ENCODE measurements around the gene VTI1A.
A peak's percentile ranks its signal among the peaks of the same experiment; 100 is the strongest.
"Not testable (repeated sequence)": the region's sequence is repeated elsewhere in the genome, so short reads cannot be mapped to it uniquely, and the experiment has no call there.

Gene VTI1A

GRCh38 chr10:112446855-112447619 is at the start of gene VTI1A, which contains the start of gene ZDHHC6:
TSS of gene VTI1A (plus strand) at chr10:112447215. CDS start at chr10:112447374, 159 bp downstream.
TSS of gene ZDHHC6 (minus strand) at chr10:112446914. CDS start at chr10:112445436, 1,478 bp downstream.
- Histone ChIP-seq H2AFZ (ENCODE audit: low read depth, low read length) (peak within 1 kb of the TSS; percentile 79), H3K36me3 (ENCODE audit: insufficient read depth, low read length) (peaks cover 21% of the 10 kb centered on the region), H3K4me1 (ENCODE audit: insufficient read depth, low read length) (peaks cover 18% of the 10 kb centered on the region), H3K4me3 (ENCODE audit: low read length) (peak within 1 kb of the TSS; percentile 69), H3K27me3 (ENCODE audit: insufficient read depth, low read length) (no peaks in the 10 kb centered on the region), H3K9me3 (ENCODE audit: low read length) (no peaks in the 10 kb centered on the region)

GRCh38 chr10:112397592-112397991 is 49.4 kb upstream of the VTI1A start:
- H3K36me3 ChIP-seq (ENCODE audit: insufficient read depth, low read length): no peaks in the 10 kb centered on the region
- H3K4me1 ChIP-seq (ENCODE audit: insufficient read depth, low read length): no peaks in the 10 kb centered on the region
- no peak overlapping the region for H3K4me3 ChIP-seq (ENCODE audit: low read length)

GRCh38 chr10:112402917-112403316 is 44.1 kb upstream of the VTI1A start:
- Histone ChIP-seq H3K36me3 (ENCODE audit: insufficient read depth, low read length) (no peaks in the 10 kb centered on the region), H3K9me3 (ENCODE audit: low read length) (no peaks in the 10 kb centered on the region), H3K4me3 (ENCODE audit: low read length) (no peak overlapping the region), H3K4me1 (ENCODE audit: insufficient read depth, low read length) (no peaks in the 10 kb centered on the region), H3K27me3 (ENCODE audit: insufficient read depth, low read length) (no peaks in the 10 kb centered on the region), H2AFZ (ENCODE audit: low read depth, low read length) (no peak overlapping the region)

More at GRCh38 chr10:112397592-112397991, 49.4 kb upstream of the VTI1A start:
- H3K27me3 ChIP-seq (ENCODE audit: insufficient read depth, low read length): no peaks in the 10 kb centered on the region
- no peak overlapping the region for H2AFZ ChIP-seq (ENCODE audit: low read depth, low read length)
- no peaks in the 10 kb centered on the region for H3K9me3 ChIP-seq (ENCODE audit: low read length)

GRCh38 chr10:112404617-112405016 is 42.4 kb upstream of the VTI1A start:
- no peak overlapping the region for H2AFZ ChIP-seq (ENCODE audit: low read depth, low read length)
- H3K4me3 ChIP-seq (ENCODE audit: low read length): no peak overlapping the region
- H3K36me3 ChIP-seq (ENCODE audit: insufficient read depth, low read length): no peaks in the 10 kb centered on the region
- H3K9me3 ChIP-seq (ENCODE audit: low read length): no peaks in the 10 kb centered on the region
- H3K4me1 ChIP-seq (ENCODE audit: insufficient read depth, low read length): no peaks in the 10 kb centered on the region
- H3K27me3 ChIP-seq (ENCODE audit: insufficient read depth, low read length): no peaks in the 10 kb centered on the region

- H3K27me3 ChIP-seq (ENCODE audit: insufficient read depth, low read length); H3K9me3 ChIP-seq (ENCODE audit: low read length); H2AFZ ChIP-seq (ENCODE audit: low read depth, low read length); H3K36me3 ChIP-seq (ENCODE audit: insufficient read depth, low read length); H3K4me1 ChIP-seq (ENCODE audit: insufficient read depth, low read length); H3K4me3 ChIP-seq (ENCODE audit: low read length): not testable (repeated sequence)
Measured at GRCh38 chr10:112406806-112407205, 40.2 kb upstream of the VTI1A start.

- no peaks in the 10 kb centered on the region for H3K4me1 ChIP-seq (ENCODE audit: insufficient read depth, low read length)
- no peaks in the 10 kb centered on the region for H3K9me3 ChIP-seq (ENCODE audit: low read length)
- H3K36me3 ChIP-seq (ENCODE audit: insufficient read depth, low read length): no peaks in the 10 kb centered on the region
- no peak overlapping the region for H3K4me3 ChIP-seq (ENCODE audit: low read length)
- no peak overlapping the region for H2AFZ ChIP-seq (ENCODE audit: low read depth, low read length)
- H3K27me3 ChIP-seq (ENCODE audit: insufficient read depth, low read length): no peaks in the 10 kb centered on the region
Measured at GRCh38 chr10:112407696-112408095, 39.3 kb upstream of the VTI1A start.

GRCh38 chr10:112409299-112409698 is 37.7 kb upstream of the VTI1A start:
- Histone ChIP-seq H3K27me3 (ENCODE audit: insufficient read depth, low read length) (no peaks in the 10 kb centered on the region), H3K9me3 (ENCODE audit: low read length) (no peaks in the 10 kb centered on the region), H2AFZ (ENCODE audit: low read depth, low read length) (no peak overlapping the region), H3K4me3 (ENCODE audit: low read length) (no peak overlapping the region), H3K36me3 (ENCODE audit: insufficient read depth, low read length) (no peaks in the 10 kb centered on the region), H3K4me1 (ENCODE audit: insufficient read depth, low read length) (no peaks in the 10 kb centered on the region)

GRCh38 chr10:112409755-112410154 is 37.3 kb upstream of the VTI1A start:
- Histone ChIP-seq H3K4me1 (ENCODE audit: insufficient read depth, low read length) (no peaks in the 10 kb centered on the region), H3K9me3 (ENCODE audit: low read length) (no peaks in the 10 kb centered on the region), H2AFZ (ENCODE audit: low read depth, low read length) (no peak overlapping the region), H3K36me3 (ENCODE audit: insufficient read depth, low read length) (no peaks in the 10 kb centered on the region), H3K4me3 (ENCODE audit: low read length) (no peak overlapping the region), H3K27me3 (ENCODE audit: insufficient read depth, low read length) (no peaks in the 10 kb centered on the region)

GRCh38 chr10:112412696-112413095 is 34.3 kb upstream of the VTI1A start:
- no peaks in the 10 kb centered on the region for H3K9me3 ChIP-seq (ENCODE audit: low read length)
- H3K4me1 ChIP-seq (ENCODE audit: insufficient read depth, low read length): no peaks in the 10 kb centered on the region
- no peaks in the 10 kb centered on the region for H3K27me3 ChIP-seq (ENCODE audit: insufficient read depth, low read length)
- no peaks in the 10 kb centered on the region for H3K36me3 ChIP-seq (ENCODE audit: insufficient read depth, low read length)
- no peak overlapping the region for H2AFZ ChIP-seq (ENCODE audit: low read depth, low read length)
- H3K4me3 ChIP-seq (ENCODE audit: low read length): no peak overlapping the region

- Histone ChIP-seq H3K36me3 (ENCODE audit: insufficient read depth, low read length) (no peaks in the 10 kb centered on the region), H3K27me3 (ENCODE audit: insufficient read depth, low read length) (no peaks in the 10 kb centered on the region), H2AFZ (ENCODE audit: low read depth, low read length) (no peak overlapping the region), H3K4me3 (ENCODE audit: low read length) (no peak overlapping the region), H3K4me1 (ENCODE audit: insufficient read depth, low read length) (no peaks in the 10 kb centered on the region), H3K9me3 (ENCODE audit: low read length) (no peaks in the 10 kb centered on the region)
Measured at GRCh38 chr10:112421731-112422130, 25.3 kb upstream of the VTI1A start.

- Histone ChIP-seq H3K36me3 (ENCODE audit: insufficient read depth, low read length) (peaks cover 6% of the 10 kb centered on the region), H3K9me3 (ENCODE audit: low read length) (no peaks in the 10 kb centered on the region), H3K27me3 (ENCODE audit: insufficient read depth, low read length) (no peaks in the 10 kb centered on the region), H3K4me1 (ENCODE audit: insufficient read depth, low read length) (no peaks in the 10 kb centered on the region), H3K4me3 (ENCODE audit: low read length) (no peak overlapping the region), H2AFZ (ENCODE audit: low read depth, low read length) (no peak overlapping the region)
Measured at GRCh38 chr10:112424651-112425050, 22.4 kb upstream of the VTI1A start.

- H3K4me1 ChIP-seq (ENCODE audit: insufficient read depth, low read length): no peaks in the 10 kb centered on the region
- no peak overlapping the region for H3K4me3 ChIP-seq (ENCODE audit: low read length)
- peaks cover 19% of the 10 kb centered on the region for H3K36me3 ChIP-seq (ENCODE audit: insufficient read depth, low read length)
- no peaks in the 10 kb centered on the region for H3K9me3 ChIP-seq (ENCODE audit: low read length)
- no peaks in the 10 kb centered on the region for H3K27me3 ChIP-seq (ENCODE audit: insufficient read depth, low read length)
- no peak overlapping the region for H2AFZ ChIP-seq (ENCODE audit: low read depth, low read length)
Measured at GRCh38 chr10:112426111-112426510, 20.9 kb upstream of the VTI1A start.

GRCh38 chr10:112429147-112429546 is 17.9 kb upstream of the VTI1A start:
- no peak overlapping the region for H3K4me3 ChIP-seq (ENCODE audit: low read length)
- H3K27me3 ChIP-seq (ENCODE audit: insufficient read depth, low read length): no peaks in the 10 kb centered on the region
- no peaks in the 10 kb centered on the region for H3K4me1 ChIP-seq (ENCODE audit: insufficient read depth, low read length)
- peaks cover 42% of the 10 kb centered on the region for H3K36me3 ChIP-seq (ENCODE audit: insufficient read depth, low read length)
- no peak overlapping the region for H2AFZ ChIP-seq (ENCODE audit: low read depth, low read length)
- H3K9me3 ChIP-seq (ENCODE audit: low read length): no peaks in the 10 kb centered on the region

Measured in neuron (in vitro differentiated cells).